Esophagus squamous epithelium (tissue), 5 donors: Measurements from ENCODE around the gene KIF21B. TPM values are rescaled to one million over a fixed set of nuclear protein-coding genes. Genes with fewer than 3 reads are reported as not detected.
"Not testable (repeated sequence)": the region's sequence is repeated elsewhere in the genome, so short reads cannot be mapped to it uniquely, and the experiment has no call there.

ENCODE experiments used
- DNase-seq: peaks from one replicate; lab custom pipeline; 2025; lab: John Stamatoyannopoulos, UW
- H3K27ac ChIP-seq, 4 donors: fragments of 200-600 bp; sonication (generic); one replicate each; pipeline ENCODE4 v1.5.1; 2016 to 2019; ENCODE audit warnings: mild to moderate bottlenecking in 1 of 4
- H3K27me3 ChIP-seq, 4 donors: fragments of 200-600 bp; sonication (generic); 1 replicate in 3 of 4; 2 replicates in 1 of 4; pipeline versions ENCODE4 v1.5.1 to v1.6.0; 2017 to 2021; ENCODE audit warnings: antibody characterized with exemption in 1 of 4
- H3K36me3 ChIP-seq, 3 donors: fragments of 200-600 bp; sonication (generic); one replicate each; pipeline ENCODE4 v1.5.1; 2016 to 2019
- H3K4me1 ChIP-seq, 3 donors: fragments of 200-600 bp; sonication (generic); one replicate each; pipeline ENCODE4 v1.5.1; 2017 to 2019
- H3K4me3 ChIP-seq, 4 donors: fragments of 200-600 bp; sonication (generic); 1 replicate in 3 of 4; 2 replicates in 1 of 4; pipeline ENCODE4 v1.5.1; 2016 to 2019; ENCODE audit warnings: mild to moderate bottlenecking in 2 of 4, moderate library complexity in 1 of 4
- H3K9me3 ChIP-seq, 3 donors: fragments of 200-600 bp; sonication (generic); one replicate each; pipeline ENCODE4 v1.5.1; 2016 to 2019
- CTCF ChIP-seq, 6 experiments: fragments of 450-650 bp in 4 of 6; fragments of 200-600 bp in 2 of 6; sonication (generic) in 2 of 6; IDR thresholded peaks; one replicate each; pipeline ENCODE4 v1.5.1; 2016 to 2019; ENCODE audit warnings: antibody characterized with exemption in 6 of 6, mild to moderate bottlenecking in 4 of 6, moderate library complexity in 4 of 6
- POLR2A ChIP-seq, 4 donors: fragments of 450-650 bp; IDR thresholded peaks; one replicate each; pipeline ENCODE4 v1.6.1; 2017; ENCODE audit warnings: antibody characterized with exemption in 4 of 4, mild to moderate bottlenecking in 4 of 4, moderate library complexity in 3 of 4
- WGBS, 2 donors: methylation state at CpG; one replicate each; pipeline ENCODE4 v1.1.5; 2018; 5-methylcytosine and 5-hydroxymethylcytosine counted together
- intact Hi-C: fragments of 100-400 bp; cut with DNase I; formaldehyde crosslinking; loops from one replicate; pipeline ENCODE4 v1.15.0; 2022
- total RNA-seq, 4 donors: library from RNA; depleted of rRNA; stranded (reverse); fragments of >200 nt; gene quantifications; one replicate each; pipeline ENCODE4 v1.1.0, GENCODE V29; 2016
- donor health status: DM: yes; HTN: yes; CAD: no.

KIF21B gene
- total RNA-seq, 4 donors from 2014 or later, result 0.53 to 2.1 (median 1.0) TPM

GRCh38 chr1:200931776-200932175 is 91.7 kb downstream of the KIF21B start:
- Histone ChIP-seq H3K9me3 (no peaks in the 10 kb centered on the region), H3K27ac (no peak overlapping the region), H3K4me3 (no peak overlapping the region), H3K36me3 (no peaks in the 10 kb centered on the region), H3K4me1 (no peaks in the 10 kb centered on the region), H3K27me3 (no peaks in the 10 kb centered on the region)
- TF ChIP-seq POLR2A (IDR thresholded peaks at IDR 0.05), result no peak
- TF ChIP-seq CTCF (IDR thresholded peaks at IDR 0.05), result no peak
- WGBS, 2 donors, result 62 to 100% methylated on average over 1 to 2 of the region's 2 CpGs
- intact Hi-C loops, result no loop called here
- DNase-seq, result no peak

GRCh38 chr1:200930285-200930684 is 93.2 kb downstream of the KIF21B start:
- DNase-seq, H3K27me3 ChIP-seq, H3K4me3 ChIP-seq, H3K36me3 ChIP-seq, H3K9me3 ChIP-seq, H3K27ac ChIP-seq, intact Hi-C loops, H3K4me1 ChIP-seq: not testable (repeated sequence)
- WGBS, 2 donors, result 86 to 98% methylated on average over 6 to 8 of the region's 8 CpGs

GRCh38 chr1:200929530-200930278 is 93.8 kb downstream of the KIF21B start:
- H3K4me1 ChIP-seq, result no peaks in the 10 kb centered on the region
- intact Hi-C loops, result no loop called here
- H3K9me3 ChIP-seq, result no peaks in the 10 kb centered on the region
- no peaks in the 10 kb centered on the region for H3K36me3 ChIP-seq
- WGBS, 2 donors, result 74 to 85% methylated on average over 4 of the region's 4 CpGs
- H3K4me3 ChIP-seq, result no peak overlapping the region
- no peaks in the 10 kb centered on the region for H3K27me3 ChIP-seq
- no peak for DNase-seq
- no peak for TF ChIP-seq CTCF (IDR thresholded peaks at IDR 0.05)
- TF ChIP-seq POLR2A (IDR thresholded peaks at IDR 0.05), result no peak
- no peak overlapping the region for H3K27ac ChIP-seq

- Histone ChIP-seq H3K27ac (no peak overlapping the region), H3K9me3 (no peaks in the 10 kb centered on the region), H3K4me3 (no peak overlapping the region), H3K27me3 (no peaks in the 10 kb centered on the region), H3K36me3 (no peaks in the 10 kb centered on the region), H3K4me1 (no peaks in the 10 kb centered on the region)
- no peak for DNase-seq
- intact Hi-C loops, result no loop called here
- 47 to 63% methylated on average over 4 of the region's 4 CpGs for WGBS, 2 donors
- TF ChIP-seq CTCF (IDR thresholded peaks at IDR 0.05), result no peak
Observed at GRCh38 chr1:200925831-200926230, 97.7 kb downstream of the KIF21B start.

- Histone ChIP-seq H3K27ac (no peak overlapping the region), H3K9me3 (no peaks in the 10 kb centered on the region), H3K36me3 (no peaks in the 10 kb centered on the region), H3K4me1 (no peaks in the 10 kb centered on the region), H3K4me3 (no peak overlapping the region), H3K27me3 (no peaks in the 10 kb centered on the region)
- TF ChIP-seq POLR2A (IDR thresholded peaks at IDR 0.05) (no peak), CTCF (IDR thresholded peaks at IDR 0.05) (no peak)
- no peak for DNase-seq
- WGBS, 2 donors, result 75% methylated on average over 1 of the region's 1 CpG
- intact Hi-C loops, result no loop called here
Observed at GRCh38 chr1:200923601-200924000, 99.9 kb downstream of the KIF21B start.
